H1 (cell line): ENCODE data around the gene TUBGCP5. TPM values are rescaled to one million over a fixed set of nuclear protein-coding genes. Genes with fewer than 3 reads are reported as not detected.

Experiments used
- CTCF ChIA-PET: fragments of 300-600 bp; sonication (Branson Sonifier 250); formaldehyde crosslinking; loops from one replicate; lab custom pipeline; 2021; ENCODE audit not compliant: partially characterized antibody; lab: Charles Lee
- POLR2A ChIA-PET: fragments of 300-600 bp; sonication (Branson Sonifier 250); formaldehyde crosslinking; loops from one replicate; lab custom pipeline; 2021; ENCODE audit warnings: inconsistent platforms; ENCODE audit not compliant: partially characterized antibody; lab: Charles Lee
- DNase-seq, 2 experiments: peaks; one replicate each; pipeline versions ENCODE4 v3.0.0 to v3.0.0-alpha.2; 2010 to 2022; ENCODE audit warnings: low spot score in 2 of 2, low read depth in 1 of 2, mixed read lengths in 1 of 2
- FAIRE-seq: peaks from 2 replicates; lab custom pipeline; 2011; peaks lifted over from hg19 to GRCh38; lab: Jason Lieb, UNC
- H2AFZ ChIP-seq: 2 replicates; pipeline ENCODE4 v1.8.1; 2012; ENCODE audit warnings: low read length, inconsistent platforms
- H2AK5ac ChIP-seq: 2 replicates; pipeline ENCODE4 v1.6.1; 2013; ENCODE audit warnings: low read depth, low read length
- H2BK120ac ChIP-seq: replicated peaks from 2 replicates; pipeline ENCODE3; 2013; ENCODE audit warnings: low read depth, low read length, inconsistent platforms
- H2BK12ac ChIP-seq: 2 replicates; pipeline ENCODE4 v1.6.1; 2013; ENCODE audit warnings: low read depth, low read length
- H2BK15ac ChIP-seq: 2 replicates; pipeline ENCODE4 v1.6.1; 2013; ENCODE audit warnings: low read length
- H2BK20ac ChIP-seq: 2 replicates; pipeline ENCODE4 v1.6.1; 2013; ENCODE audit warnings: low read length
- H2BK5ac ChIP-seq: 2 replicates; pipeline ENCODE4 v1.6.1; 2013; ENCODE audit warnings: low read depth, low read length
- H3K14ac ChIP-seq: 2 replicates; pipeline ENCODE4 v1.6.1; 2013; ENCODE audit warnings: inconsistent platforms; ENCODE audit not compliant: insufficient read length
- H3K18ac ChIP-seq: 2 replicates; pipeline ENCODE4 v1.6.1; 2013; ENCODE audit warnings: low read length; ENCODE audit errors: extremely low read depth
- H3K23ac ChIP-seq: 2 replicates; pipeline ENCODE4 v1.6.1; 2013; ENCODE audit warnings: inconsistent platforms; ENCODE audit not compliant: insufficient read length
- H3K23me2 ChIP-seq: 2 replicates; pipeline ENCODE4 v1.6.1; 2013; ENCODE audit warnings: low read depth, low read length
- H3K27ac ChIP-seq: 2 replicates; pipeline ENCODE4 v1.6.1; 2011; ENCODE audit warnings: low read depth, low read length, inconsistent platforms
- H3K27me3 ChIP-seq, 4 experiments: replicated peaks in 1 of 4; 1 replicate in 1 of 4; 2 replicates in 3 of 4; pipeline versions ENCODE4 v1.6.1 to v1.8.1; 2011 to 2013; ENCODE audit warnings: low read length in 3 of 4, mild to moderate bottlenecking in 3 of 4, inconsistent platforms in 2 of 4, mixed read lengths in 2 of 4, moderate library complexity in 1 of 4; ENCODE audit not compliant: control insufficient read depth in 3 of 4, insufficient read depth in 3 of 4; ENCODE audit errors: extremely low read depth in 1 of 4
- H3K36me3 ChIP-seq, 4 experiments: 2 replicates each; pipeline versions ENCODE4 v1.6.1 to v1.8.1; 2011 to 2013; ENCODE audit warnings: mild to moderate bottlenecking in 4 of 4, low read length in 3 of 4, moderate library complexity in 2 of 4, control low read depth in 1 of 4, inconsistent platforms in 1 of 4; ENCODE audit not compliant: insufficient read depth in 4 of 4, control insufficient read depth in 2 of 4
- H3K4ac ChIP-seq: replicated peaks from 2 replicates; pipeline ENCODE3; 2013; ENCODE audit warnings: low read length, low read depth, mixed read lengths, inconsistent platforms; ENCODE audit not compliant: insufficient read length
- H3K4me1 ChIP-seq, 4 experiments: replicated peaks in 1 of 4; 1 replicate in 1 of 4; 2 replicates in 3 of 4; pipeline versions ENCODE4 v1.6.1 to v1.8.1; 2011 to 2013; ENCODE audit warnings: low read length in 3 of 4, inconsistent platforms in 2 of 4, mixed read lengths in 1 of 4; ENCODE audit not compliant: insufficient read depth in 4 of 4, control insufficient read depth in 3 of 4
- H3K4me2 ChIP-seq, 2 experiments: 2 replicates each; pipeline versions ENCODE4 v1.6.1 to v1.8.1; 2011 to 2013; ENCODE audit warnings: low read depth in 2 of 2, low read length in 2 of 2, control low read depth in 1 of 2, inconsistent platforms in 1 of 2, mild to moderate bottlenecking in 1 of 2; ENCODE audit not compliant: insufficient read depth in 1 of 2
- H3K4me3 ChIP-seq, 4 experiments: fragments of 200-600, 300-600 bp in 1 of 4; sonication (generic), shearing (Covaris generic), sonication (Bioruptor Twin) in 1 of 4; 2 replicates each; pipeline versions ENCODE4 v1.5.1 to v1.8.1; 2011 to 2016; ENCODE audit warnings: low read length in 4 of 4, low read depth in 3 of 4, control low read depth in 2 of 4, inconsistent platforms in 2 of 4, mild to moderate bottlenecking in 2 of 4, mixed read lengths in 1 of 4, moderate library complexity in 1 of 4; ENCODE audit not compliant: insufficient read depth in 2 of 4; ENCODE audit errors: extremely low read depth in 1 of 4
- H3K56ac ChIP-seq: replicated peaks from 2 replicates; pipeline ENCODE3; 2013; ENCODE audit warnings: low read depth, mild to moderate bottlenecking, mixed read lengths, low read length, inconsistent platforms; ENCODE audit not compliant: insufficient read length
- H3K79me1 ChIP-seq: 2 replicates; pipeline ENCODE4 v1.6.1; 2013; ENCODE audit warnings: low read depth, low read length, control low read depth
- H3K79me2 ChIP-seq, 2 experiments: 2 replicates each; pipeline versions ENCODE4 v1.6.1 to v1.8.1; 2012 to 2013; ENCODE audit warnings: low read length in 2 of 2, mild to moderate bottlenecking in 2 of 2, inconsistent platforms in 1 of 2; ENCODE audit not compliant: insufficient read depth in 2 of 2, control insufficient read depth in 1 of 2
- H3K9ac ChIP-seq, 4 experiments: replicated peaks in 1 of 4; 1 replicate in 1 of 4; 2 replicates in 3 of 4; pipeline versions ENCODE4 v1.6.1 to v1.8.1; 2011 to 2013; ENCODE audit warnings: low read depth in 3 of 4, low read length in 3 of 4, control low read depth in 2 of 4, mild to moderate bottlenecking in 2 of 4, moderate library complexity in 2 of 4, inconsistent platforms in 1 of 4; ENCODE audit errors: extremely low read depth in 1 of 4
- H3K9me3 ChIP-seq, 2 experiments: 2 replicates each; pipeline versions ENCODE4 v1.6.1 to v1.8.1; 2012 to 2013; ENCODE audit warnings: mild to moderate bottlenecking in 2 of 2, moderate library complexity in 2 of 2, control low read depth in 1 of 2, inconsistent platforms in 1 of 2, low read depth in 1 of 2, low read length in 1 of 2, mixed read lengths in 1 of 2; ENCODE audit not compliant: insufficient read depth in 2 of 2
- H4K20me1 ChIP-seq, 2 experiments: replicated peaks in 1 of 2; 2 replicates each; pipeline versions ENCODE3 to v1.8.1; 2011 to 2013; ENCODE audit warnings: inconsistent platforms in 2 of 2, low read length in 2 of 2, mild to moderate bottlenecking in 1 of 2; ENCODE audit not compliant: insufficient read depth in 2 of 2, control insufficient read depth in 1 of 2
- H4K5ac ChIP-seq: 2 replicates; pipeline ENCODE4 v1.6.1; 2013; ENCODE audit warnings: low read length, low read depth, mixed read lengths, inconsistent platforms; ENCODE audit not compliant: insufficient read length
- H4K8ac ChIP-seq: 2 replicates; pipeline ENCODE4 v1.8.0; 2013; ENCODE audit warnings: mild to moderate bottlenecking, moderate library complexity, low read length, inconsistent platforms; ENCODE audit not compliant: insufficient read depth; ENCODE audit errors: extremely low read depth
- H4K91ac ChIP-seq: replicated peaks from 2 replicates; pipeline ENCODE3; 2013; ENCODE audit warnings: low read length, mixed read lengths, inconsistent platforms; ENCODE audit not compliant: insufficient read length
- ASH2L ChIP-seq: fragments of 200-600, 300-600 bp; sonication (generic); IDR thresholded peaks from one replicate; pipeline ENCODE4 v1.7.1; 2017; ENCODE audit warnings: low read length
- EP300 ChIP-seq, 2 experiments: IDR thresholded peaks; 1 replicate in 1 of 2; 2 replicates in 1 of 2; pipeline ENCODE4 v1.6.1; 2011 to 2012; ENCODE audit warnings: low read depth in 2 of 2, low read length in 2 of 2, mild to moderate bottlenecking in 2 of 2, borderline replicate concordance in 1 of 2, inconsistent platforms in 1 of 2, moderate library complexity in 1 of 2
- JUN ChIP-seq: IDR thresholded peaks from 2 replicates; pipeline ENCODE4 v1.6.1; 2011; ENCODE audit warnings: low read depth, mild to moderate bottlenecking, improper control_type of control experiment, low read length
- KDM1A ChIP-seq: fragments of 200-600, 300-600 bp; sonication (generic); IDR thresholded peaks from 2 replicates; pipeline ENCODE4 v1.7.1; 2016; ENCODE audit warnings: mild to moderate bottlenecking, low read length, borderline replicate concordance
- NANOG ChIP-seq: IDR thresholded peaks from 2 replicates; pipeline ENCODE4 v1.6.1; 2011; ENCODE audit warnings: low read length, low read depth, mild to moderate bottlenecking, inconsistent platforms; ENCODE audit not compliant: insufficient read depth, poor library complexity, severe bottlenecking
- SRF ChIP-seq: IDR thresholded peaks from 2 replicates; pipeline ENCODE4 v1.6.1; 2011; ENCODE audit warnings: mild to moderate bottlenecking, low read depth, low read length, moderate library complexity
- USF2 ChIP-seq: IDR thresholded peaks from 2 replicates; pipeline ENCODE4 v1.6.1; 2011; ENCODE audit warnings: low read length, improper control_type of control experiment
- YY1 ChIP-seq: IDR thresholded peaks from 2 replicates; pipeline ENCODE4 v1.6.1; 2011; ENCODE audit warnings: low read depth, mild to moderate bottlenecking, low read length
- WGBS, 2 experiments: shearing (Covaris generic) in 1 of 2; methylation state at CpG; one replicate each; pipeline versions ENCODE4 v1.1.6 to v1.1.7; 2013 to 2015; ENCODE audit warnings: low lambda C conversion rate in 2 of 2, mixed read lengths in 2 of 2, inconsistent platforms in 1 of 2, low coverage in 1 of 2, missing lambda C conversion rate in 1 of 2; ENCODE audit not compliant: insufficient replicate concordance in 2 of 2, insufficient coverage in 1 of 2, insufficient read length in 1 of 2; ENCODE audit errors: extremely low coverage in 1 of 2, missing lambda C conversion rate in 1 of 2; 5-methylcytosine and 5-hydroxymethylcytosine counted together
- polyA plus RNA-seq, 7 experiments: library from polyadenylated mRNA; depleted of rRNA in 3 of 7; stranded (reverse) in 5 of 7; unstranded in 2 of 7; fragments of >200 nt in 5 of 7; fragments of 200-250 nt in 2 of 7; gene quantifications; 1 replicate in 5 of 7; 2 replicates in 1 of 7; 4 replicates in 1 of 7; pipeline versions ENCODE4 v1.2.1 to v1.2.3, GENCODE V29; 2011 to 2013; ENCODE audit warnings: missing spikeins in 2 of 7, mixed read lengths in 2 of 7
- total RNA-seq: library from RNA; stranded (reverse); fragmentation: NEBNext Ultra II Directional; extraction: Animal tissue kit (Norgen Biotek cat#: 25700); gene quantifications from 2 replicates; pipeline ENCODE4 v1.2.1, GENCODE V29; 2021

TUBGCP5 gene
- total and polyA plus RNA-seq, 2 of the 8 experiments (the other 6 are each of a cell fraction or from before 2014, with no cell fraction given), result 6.3 to 12.5 TPM

- H4K5ac ChIP-seq, result no peak overlapping the region
- TF ChIP-seq JUN, result no peak
- no peak for TF ChIP-seq KDM1A
- TF ChIP-seq YY1, result no peak
- TF ChIP-seq NANOG, result no peak
- no peak for TF ChIP-seq ASH2L
- no peak for TF ChIP-seq EP300 (IDR thresholded peaks at IDR 0.05; ENCODE audit: borderline replicate concordance in 1 of 2, low read depth in 2 of 2, low read length in 2 of 2)
- TF ChIP-seq USF2, result no peak
- TF ChIP-seq SRF, result no peak
- H4K91ac ChIP-seq, result no peak overlapping the region
- ChIA-PET CTCF (interaction anchor here (0.5 kb wide), 1 partner anchor 58 kb away, joined by 3 read pairs; no protein-coding TSS in a partner anchor), POLR2A (no interaction called here)
- H3K23me2 ChIP-seq, result no peaks in the 10 kb centered on the region
- no peak overlapping the region for H2BK15ac ChIP-seq
- H3K79me2 ChIP-seq, result peaks cover 0 to 17% of the 10 kb centered on the region in 2 experiments; a peak in 2 of 4 replicates
- no peak overlapping the region for H3K9ac ChIP-seq
- H3K79me1 ChIP-seq, result peaks cover 10% of the 10 kb centered on the region
- H3K4ac ChIP-seq, result no peak overlapping the region
- H3K4me2 ChIP-seq, result no peak overlapping the region
- peaks cover 3 to 14% (median 6%) of the 10 kb centered on the region in 4 experiments; a peak in 6 of 7 replicates for H3K4me1 ChIP-seq
- H3K27me3 ChIP-seq, result peaks cover 8 to 42% (median 24%) of the 10 kb centered on the region in 4 experiments
- FAIRE-seq (no peak), DNase-seq (no peak)
- peaks cover 31 to 49% of the 10 kb centered on the region in 2 experiments for H4K20me1 ChIP-seq
- H2BK20ac ChIP-seq, result no peak overlapping the region
- no peak overlapping the region for H3K14ac ChIP-seq
- no peak overlapping the region for H3K56ac ChIP-seq
- no peak overlapping the region for H2BK120ac ChIP-seq
- H4K8ac ChIP-seq, result no peak overlapping the region
- no peak overlapping the region for H3K23ac ChIP-seq
- no peaks in the 10 kb centered on the region for H3K36me3 ChIP-seq
- H3K18ac ChIP-seq, result no peak overlapping the region
- 0 out of 2 replicates have a peak overlapping the region, but pooled peaks have one; percentile 39 for H2BK12ac ChIP-seq
- no peak overlapping the region for H3K27ac ChIP-seq
- 92% methylated on average over 25 of the region's 25 CpGs; no CpG with 5 or more reads in 1 of the 2 experiments for WGBS, 2 experiments
- H2BK5ac ChIP-seq, result no peak overlapping the region
- H3K4me3 ChIP-seq, result no peak overlapping the region
- no peak overlapping the region for H2AK5ac ChIP-seq
- H2AFZ ChIP-seq, result no peak overlapping the region
- H3K9me3 ChIP-seq, result no peaks in the 10 kb centered on the region; a peak in 1 of 4 replicates
Measured at GRCh38 chr15:22950256-22950990, 88.9 kb downstream of the TUBGCP5 start.
